ENCODE measurements around the gene LIN28A. TPM values are rescaled to one million over a fixed set of nuclear protein-coding genes. Genes with fewer than 3 reads are reported as not detected.

The LIN28A gene
- total RNA-seq, 1 donor from 2014 or later: 43.7 TPM

DNA sequence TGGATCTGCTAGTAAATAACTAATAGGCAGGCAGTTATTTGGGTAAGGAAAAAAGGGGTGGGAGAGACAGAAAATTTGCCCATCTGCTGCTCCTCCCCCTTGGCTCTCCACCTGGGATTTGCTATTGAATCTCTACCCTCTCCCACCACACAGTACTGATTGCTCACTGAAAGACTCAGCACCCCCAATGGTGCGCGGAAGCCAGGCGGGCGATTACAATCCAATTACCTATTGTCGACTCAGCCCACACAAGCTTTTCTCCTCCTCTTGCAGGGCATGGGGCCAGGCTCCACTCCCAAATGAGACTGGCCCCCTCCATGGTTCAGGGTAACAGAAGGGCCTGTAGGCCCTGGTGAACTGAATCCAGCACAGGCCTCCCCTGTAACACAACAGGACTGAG lies 58.9 kb downstream of the LIN28A start:
- Mint-ChIP-seq H3K4me3 (ENCODE audit: unreplicated experiment) (peak overlapping the region; percentile 35), H3K9me3 (ENCODE audit: unreplicated experiment) (no peaks in the 10 kb centered on the region), H3K27me3 (ENCODE audit: low read depth, unreplicated experiment) (no peaks in the 10 kb centered on the region), H3K4me1 (ENCODE audit: low read depth, unreplicated experiment) (peaks cover 5% of the 10 kb centered on the region), H3K27ac (ENCODE audit: unreplicated experiment) (no peak overlapping the region), H3K36me3 (ENCODE audit: low read depth, unreplicated experiment) (peaks cover 18% of the 10 kb centered on the region)
- FAIRE-seq (no peak), DNase-seq (ENCODE audit: low read depth) (no peak)
- Histone ChIP-seq H3K9me3 (ENCODE audit: insufficient read depth, low read depth, low read length) (no peaks in the 10 kb centered on the region), H2AFZ (ENCODE audit: low read depth, low read length) (no peak overlapping the region), H3K79me2 (ENCODE audit: insufficient read depth, low read length) (peaks cover 17% of the 10 kb centered on the region), H3K4me2 (ENCODE audit: low read length) (no peak overlapping the region), H3K36me3 (ENCODE audit: insufficient read depth, low read length) (peaks cover 43% of the 10 kb centered on the region), H3K27ac (ENCODE audit: low read depth, low read length) (no peak overlapping the region), H3K27me3 (ENCODE audit: insufficient read depth, low read length) (no peaks in the 10 kb centered on the region), H3K4me3 (ENCODE audit: insufficient read depth, low read depth, low read length) (no peak overlapping the region), H3K9ac (ENCODE audit: low read length) (no peak overlapping the region), H3K4me1 (ENCODE audit: insufficient read depth, low read length) (peaks cover 22% of the 10 kb centered on the region), H4K20me1 (ENCODE audit: insufficient read depth, low read length) (peaks cover 55% of the 10 kb centered on the region)
- no peak for TF ChIP-seq EZH2 (IDR thresholded peaks at IDR 0.05; ENCODE audit: insufficient read depth, low read length)
- TF ChIP-seq, protein P1, sequence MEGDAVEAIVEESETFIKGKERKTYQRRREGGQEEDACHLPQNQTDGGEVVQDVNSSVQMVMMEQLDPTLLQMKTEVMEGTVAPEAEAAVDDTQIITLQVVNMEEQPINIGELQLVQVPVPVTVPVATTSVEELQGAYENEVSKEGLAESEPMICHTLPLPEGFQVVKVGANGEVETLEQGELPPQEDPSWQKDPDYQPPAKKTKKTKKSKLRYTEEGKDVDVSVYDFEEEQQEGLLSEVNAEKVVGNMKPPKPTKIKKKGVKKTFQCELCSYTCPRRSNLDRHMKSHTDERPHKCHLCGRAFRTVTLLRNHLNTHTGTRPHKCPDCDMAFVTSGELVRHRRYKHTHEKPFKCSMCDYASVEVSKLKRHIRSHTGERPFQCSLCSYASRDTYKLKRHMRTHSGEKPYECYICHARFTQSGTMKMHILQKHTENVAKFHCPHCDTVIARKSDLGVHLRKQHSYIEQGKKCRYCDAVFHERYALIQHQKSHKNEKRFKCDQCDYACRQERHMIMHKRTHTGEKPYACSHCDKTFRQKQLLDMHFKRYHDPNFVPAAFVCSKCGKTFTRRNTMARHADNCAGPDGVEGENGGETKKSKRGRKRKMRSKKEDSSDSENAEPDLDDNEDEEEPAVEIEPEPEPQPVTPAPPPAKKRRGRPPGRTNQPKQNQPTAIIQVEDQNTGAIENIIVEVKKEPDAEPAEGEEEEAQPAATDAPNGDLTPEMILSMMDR (IDR thresholded peaks at IDR 0.05; ENCODE audit: insufficient read depth, low read depth, low read length): no peak

- H3K4me1 Mint-ChIP-seq (ENCODE audit: low read depth, unreplicated experiment): peaks cover 7% of the 10 kb centered on the region
- Histone ChIP-seq H3K9ac (ENCODE audit: low read length) (no peak overlapping the region), H3K9me3 (ENCODE audit: insufficient read depth, low read depth, low read length) (no peaks in the 10 kb centered on the region), H3K79me2 (ENCODE audit: insufficient read depth, low read length) (peaks cover 20% of the 10 kb centered on the region), H2AFZ (ENCODE audit: low read depth, low read length) (no peak overlapping the region), H3K27me3 (ENCODE audit: insufficient read depth, low read length) (no peaks in the 10 kb centered on the region), H3K36me3 (ENCODE audit: insufficient read depth, low read length) (peaks cover 35% of the 10 kb centered on the region), H3K4me2 (ENCODE audit: low read length) (peak overlapping the region; percentile 97), H3K4me3 (ENCODE audit: insufficient read depth, low read depth, low read length) (peak overlapping the region; percentile 60), H3K27ac (ENCODE audit: low read depth, low read length) (no peak overlapping the region), H3K4me1 (ENCODE audit: insufficient read depth, low read length) (peaks cover 22% of the 10 kb centered on the region), H4K20me1 (ENCODE audit: insufficient read depth, low read length) (peaks cover 61% of the 10 kb centered on the region)
- no peak overlapping the region for H3K27ac Mint-ChIP-seq (ENCODE audit: unreplicated experiment)
- DNase-seq (ENCODE audit: low read depth) (no peak), FAIRE-seq (no peak)
- H3K36me3 Mint-ChIP-seq (ENCODE audit: low read depth, unreplicated experiment): peaks cover 9% of the 10 kb centered on the region
- no peaks in the 10 kb centered on the region for H3K9me3 Mint-ChIP-seq (ENCODE audit: unreplicated experiment)
- no peaks in the 10 kb centered on the region for H3K27me3 Mint-ChIP-seq (ENCODE audit: low read depth, unreplicated experiment)
- H3K4me3 Mint-ChIP-seq (ENCODE audit: unreplicated experiment): peak overlapping the region; percentile 87
- TF ChIP-seq, protein P1 (IDR thresholded peaks at IDR 0.05; ENCODE audit: insufficient read depth, low read depth, low read length): no peak
- TF ChIP-seq EZH2 (IDR thresholded peaks at IDR 0.05; ENCODE audit: insufficient read depth, low read length): no peak
Observed at GRCh38 chr1:26470878-26471497, 60.4 kb downstream of the LIN28A start.

Data from astrocyte (in vitro differentiated cells and primary cell).